GM12874 (cell line): ENCODE data around the gene NAP1L5.

ENCODE experiments used
- TF ChIP-seq, protein P1 (sequence below): IDR thresholded peaks from 2 replicates; pipeline ENCODE4 v1.5.1; 2011; ENCODE audit warnings: low read depth, mild to moderate bottlenecking, control low read depth, low read length, moderate library complexity; ENCODE audit not compliant: insufficient read depth

The NAP1L5 gene

DNA sequence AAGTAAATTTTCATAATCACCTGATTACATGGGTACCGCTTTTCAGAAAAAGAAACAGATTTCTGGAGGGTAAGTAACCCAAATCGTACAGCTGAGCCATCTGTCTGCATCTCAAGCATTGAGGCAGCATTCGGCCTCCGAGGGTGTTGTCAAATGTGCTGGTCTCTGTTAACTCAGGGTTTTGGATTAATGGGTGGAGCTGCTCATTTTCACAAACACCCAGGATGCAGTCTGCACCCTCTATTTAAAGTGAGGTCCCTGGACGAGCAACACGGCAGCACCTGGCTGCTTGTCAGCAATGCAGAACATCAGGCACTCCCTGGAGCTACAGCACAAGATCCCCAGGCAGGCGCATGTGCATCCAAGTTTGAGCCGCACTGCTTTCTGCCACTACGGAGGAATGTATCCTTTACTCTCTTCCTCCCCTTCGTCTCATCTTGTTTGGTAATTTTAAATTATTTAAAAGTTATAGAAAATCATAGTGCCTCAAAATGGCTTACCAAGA, 24.7 kb upstream of the NAP1L5 start:
- TF ChIP-seq, protein P1, sequence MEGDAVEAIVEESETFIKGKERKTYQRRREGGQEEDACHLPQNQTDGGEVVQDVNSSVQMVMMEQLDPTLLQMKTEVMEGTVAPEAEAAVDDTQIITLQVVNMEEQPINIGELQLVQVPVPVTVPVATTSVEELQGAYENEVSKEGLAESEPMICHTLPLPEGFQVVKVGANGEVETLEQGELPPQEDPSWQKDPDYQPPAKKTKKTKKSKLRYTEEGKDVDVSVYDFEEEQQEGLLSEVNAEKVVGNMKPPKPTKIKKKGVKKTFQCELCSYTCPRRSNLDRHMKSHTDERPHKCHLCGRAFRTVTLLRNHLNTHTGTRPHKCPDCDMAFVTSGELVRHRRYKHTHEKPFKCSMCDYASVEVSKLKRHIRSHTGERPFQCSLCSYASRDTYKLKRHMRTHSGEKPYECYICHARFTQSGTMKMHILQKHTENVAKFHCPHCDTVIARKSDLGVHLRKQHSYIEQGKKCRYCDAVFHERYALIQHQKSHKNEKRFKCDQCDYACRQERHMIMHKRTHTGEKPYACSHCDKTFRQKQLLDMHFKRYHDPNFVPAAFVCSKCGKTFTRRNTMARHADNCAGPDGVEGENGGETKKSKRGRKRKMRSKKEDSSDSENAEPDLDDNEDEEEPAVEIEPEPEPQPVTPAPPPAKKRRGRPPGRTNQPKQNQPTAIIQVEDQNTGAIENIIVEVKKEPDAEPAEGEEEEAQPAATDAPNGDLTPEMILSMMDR: no peak

DNA sequence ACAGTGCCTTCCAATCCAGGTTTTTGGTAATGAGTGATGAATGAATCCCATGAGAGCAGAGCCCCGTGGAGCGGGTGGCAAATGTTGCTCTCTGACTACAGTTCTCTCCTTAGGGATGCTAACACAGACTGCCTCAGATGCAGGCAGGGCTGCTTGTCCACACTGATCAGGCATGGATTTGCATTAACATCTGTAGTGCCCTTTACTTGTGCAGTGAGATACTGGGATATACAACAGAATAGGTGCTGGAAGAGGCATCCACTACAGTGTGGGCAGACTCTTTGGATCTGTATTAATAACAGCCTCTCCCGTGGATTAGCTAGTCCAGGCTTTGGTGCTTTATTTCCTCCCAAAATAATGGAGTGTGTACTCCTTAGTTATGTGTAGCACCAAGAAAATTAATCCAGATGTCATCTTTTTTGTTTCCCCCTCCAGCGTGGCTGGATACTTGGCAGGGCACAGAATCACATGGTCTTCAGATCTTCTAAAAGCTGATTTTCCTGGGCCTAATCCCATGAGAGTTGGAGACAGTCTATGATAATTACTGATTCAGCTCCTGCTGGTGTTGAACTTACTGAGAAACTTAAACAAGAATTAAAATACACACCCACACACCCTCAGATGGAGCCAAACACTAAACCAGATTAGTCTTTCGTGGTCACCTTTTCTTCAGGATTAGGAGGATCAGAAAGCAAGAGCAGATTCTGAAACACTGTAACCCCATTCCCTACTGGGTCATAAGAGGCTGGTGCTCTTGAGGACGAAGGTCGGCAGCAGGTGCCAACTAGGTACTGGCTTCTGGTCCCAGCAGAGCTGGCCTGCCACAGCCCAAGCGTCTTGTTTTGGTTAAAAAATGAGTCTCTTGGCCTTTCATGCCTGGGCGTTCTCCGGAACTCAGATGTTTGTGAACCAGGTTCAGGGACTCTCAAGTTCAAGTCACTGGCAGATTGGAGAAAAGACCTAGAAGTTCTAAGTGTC, 23.1 kb upstream of the NAP1L5 start:
- TF ChIP-seq, protein P1: no peak

DNA sequence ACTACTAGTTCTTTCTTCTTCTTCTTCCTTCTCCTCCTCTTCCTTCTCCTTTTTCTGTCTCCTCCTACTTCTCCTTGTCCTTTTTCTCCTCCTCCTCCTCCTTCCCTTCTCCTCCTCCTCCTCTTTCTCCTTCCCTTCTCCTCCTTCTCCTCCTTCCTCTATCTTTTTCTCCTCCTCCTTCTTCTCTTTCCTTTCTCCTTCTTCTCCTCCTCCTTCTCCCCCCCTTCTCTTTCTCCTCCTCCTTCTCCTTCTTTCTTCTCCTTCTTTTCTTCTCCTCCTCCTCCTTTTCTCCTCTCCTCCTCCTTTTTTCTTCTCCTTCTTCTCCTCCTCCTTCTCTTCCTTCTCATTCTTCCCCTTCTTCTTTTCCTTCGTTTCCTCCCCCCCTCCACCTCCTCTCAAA, 21.8 kb upstream of the NAP1L5 start:
- TF ChIP-seq, protein P1: no peak

DNA sequence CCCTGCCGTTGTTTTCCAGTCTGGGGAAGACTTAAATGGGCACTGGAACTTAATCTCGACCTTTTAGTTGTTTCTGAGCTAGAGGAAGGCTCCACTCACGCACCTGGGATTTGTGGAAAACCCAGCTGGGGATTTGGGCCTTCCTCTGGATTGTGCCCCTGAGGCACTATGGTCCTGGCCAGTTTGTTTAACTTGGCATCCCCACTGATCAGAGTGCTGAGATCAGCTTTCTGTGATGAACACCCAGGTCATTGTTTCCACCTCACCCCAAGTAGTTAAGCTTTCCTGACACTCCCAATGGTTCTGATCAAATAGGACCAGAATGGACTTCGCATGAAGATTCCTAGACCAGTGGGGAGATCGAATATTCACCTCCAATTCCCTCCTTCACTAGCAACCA, 20.5 kb upstream of the NAP1L5 start:
- TF ChIP-seq, protein P1: no peak

DNA sequence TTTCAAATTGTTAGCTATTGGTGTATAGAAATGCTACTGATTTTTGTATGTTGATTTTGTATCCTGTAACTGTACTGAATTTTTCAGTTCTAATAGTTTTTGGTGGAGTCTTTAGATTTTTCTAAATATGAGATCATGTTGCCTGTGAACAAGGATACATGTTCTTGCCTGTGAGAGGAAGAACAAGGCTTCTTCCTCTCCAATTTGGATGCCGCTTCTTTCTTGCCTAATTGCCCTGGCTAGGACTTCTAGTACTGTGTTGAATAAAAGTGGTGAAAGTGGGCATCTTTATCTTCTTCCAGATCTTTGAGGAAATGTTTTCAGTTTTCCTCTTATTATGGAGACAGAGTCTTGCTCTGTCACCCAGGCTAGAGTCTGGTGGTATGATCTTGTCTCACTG, 16.2 kb upstream of the NAP1L5 start:
- TF ChIP-seq, protein P1: no peak

DNA sequence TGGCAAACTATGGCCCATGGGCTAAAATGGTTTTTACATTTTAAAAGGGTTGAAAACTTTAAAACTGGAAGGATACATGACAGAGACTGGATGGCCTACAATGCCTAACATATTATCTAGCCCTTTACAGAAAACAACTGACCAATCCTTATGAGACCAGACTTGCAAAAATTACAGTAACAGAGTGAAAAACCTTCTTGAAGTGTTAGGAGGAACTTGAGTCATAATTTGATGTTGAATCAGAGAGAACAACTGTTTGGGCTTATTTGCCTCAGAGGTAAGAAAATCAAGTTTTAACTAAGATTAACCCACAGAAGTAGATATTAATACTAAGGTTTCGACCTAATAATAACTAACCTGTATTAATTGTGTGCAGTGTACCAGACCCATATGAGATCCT, 12.4 kb upstream of the NAP1L5 start:
- TF ChIP-seq, protein P1: no peak

DNA sequence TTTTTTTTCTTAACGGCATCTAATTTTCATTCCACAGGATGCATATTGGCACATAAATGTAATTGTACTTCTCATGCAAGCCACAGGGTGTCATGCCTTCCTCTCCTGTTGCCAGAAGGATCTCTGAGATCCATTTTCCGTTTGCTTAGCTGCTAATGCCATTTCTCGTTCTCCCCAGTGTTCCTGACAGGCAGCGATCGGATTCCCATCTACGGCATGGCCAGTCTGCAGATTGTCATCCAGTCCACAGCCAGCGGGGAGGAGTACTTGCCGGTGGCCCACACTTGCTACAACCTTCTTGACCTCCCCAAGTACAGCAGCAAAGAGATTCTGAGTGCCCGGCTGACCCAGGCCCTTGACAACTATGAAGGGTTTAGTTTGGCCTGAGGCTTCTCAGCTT, 8.9 kb upstream of the NAP1L5 start:
- TF ChIP-seq, protein P1: peak; percentile 14; the same call in 1 of the 2 replicates
